Natural killer cell (primary cell): ENCODE measurements around the gene SGF29. TPM values are rescaled to one million over a fixed set of nuclear protein-coding genes. Genes with fewer than 3 reads are reported as not detected.
A peak's percentile ranks its signal among the peaks of the same experiment; 100 is the strongest.
"Not testable (repeated sequence)": the region's sequence is repeated elsewhere in the genome, so short reads cannot be mapped to it uniquely, and the experiment has no call there.

Experiments
- ATAC-seq, 3 donors: fragments of 150-1000 bp in 2 of 3; fragments of 200-7000 bp in 1 of 3; cut with Tn5 transposase; 1 replicate in 1 of 3; 2 replicates in 2 of 3; pipeline ENCODE4 v1.10.0; 2021; ENCODE audit warnings: mild to moderate bottlenecking in 2 of 3, moderate library complexity in 2 of 3
- DNase-seq, 2 donors: peaks; one replicate each; pipeline versions ENCODE4 v3.0.0 to v3.0.0-alpha.2; 2013 to 2021; ENCODE audit warnings: mixed read lengths in 1 of 2
- H3K27ac ChIP-seq: one replicate; pipeline ENCODE4 v1.5.1; 2013; ENCODE audit warnings: mild to moderate bottlenecking, low read length
- H3K27me3 ChIP-seq: one replicate; pipeline ENCODE4 v1.6.1; 2013; ENCODE audit warnings: low read length; ENCODE audit not compliant: control insufficient read depth, insufficient read depth
- H3K36me3 ChIP-seq: one replicate; pipeline ENCODE4 v1.6.1; 2013; ENCODE audit warnings: low read length; ENCODE audit not compliant: control insufficient read depth, insufficient read depth
- H3K4me1 ChIP-seq: one replicate; pipeline ENCODE4 v1.6.1; 2013; ENCODE audit warnings: low read length; ENCODE audit not compliant: control insufficient read depth, insufficient read depth
- H3K4me3 ChIP-seq: one replicate; pipeline ENCODE4 v1.5.1; 2013; ENCODE audit warnings: low read length
- H3K9me3 ChIP-seq: one replicate; pipeline ENCODE4 v1.6.1; 2013; ENCODE audit warnings: low read length; ENCODE audit not compliant: control insufficient read depth, insufficient read depth
- H3K27ac Mint-ChIP-seq, 2 donors: one replicate each; pipeline ENCODE4 v1.8.0; 2022; ENCODE audit warnings: mild to moderate bottlenecking in 2 of 2, mixed read lengths in 2 of 2, moderate library complexity in 1 of 2
- H3K27me3 Mint-ChIP-seq, 2 donors: one replicate each; pipeline ENCODE4 v1.8.0; 2022; ENCODE audit warnings: low read depth in 2 of 2, mixed read lengths in 2 of 2
- H3K36me3 Mint-ChIP-seq: one replicate; pipeline ENCODE4 v1.8.0; 2022; ENCODE audit warnings: mixed read lengths
- H3K4me1 Mint-ChIP-seq, 2 donors: one replicate each; pipeline ENCODE4 v1.8.0; 2022; ENCODE audit warnings: mixed read lengths in 2 of 2
- H3K4me3 Mint-ChIP-seq: one replicate; pipeline ENCODE4 v1.8.0; 2022; ENCODE audit warnings: mild to moderate bottlenecking, moderate library complexity, mixed read lengths
- H3K9me3 Mint-ChIP-seq, 2 donors: one replicate each; pipeline ENCODE4 v1.8.0; 2022; ENCODE audit warnings: mixed read lengths in 2 of 2
- CTCF ChIP-seq: fragments of 200-600 bp; IDR thresholded peaks from one replicate; pipeline ENCODE4 v1.8.0; 2022; ENCODE audit warnings: antibody characterized with exemption
- WGBS: methylation state at CpG from one replicate; pipeline ENCODE4 v1.1.7; 2013; ENCODE audit warnings: missing lambda C conversion rate; ENCODE audit not compliant: insufficient coverage; 5-methylcytosine and 5-hydroxymethylcytosine counted together
- intact Hi-C: fragments of 100-400 bp; cut with micrococcal nuclease; formaldehyde crosslinking; loops from one replicate; pipeline ENCODE4 v1.14.2; 2022
- total RNA-seq, 4 donors: library from RNA; stranded (reverse); fragments of 120-200 nt in 1 of 4; gene quantifications; one replicate each; pipeline versions ENCODE4 v1.2.3 to v1.2.4, GENCODE V29; 2013 to 2022

The SGF29 gene
- total RNA-seq, 3 donors from 2014 or later (not counting 1 experiment from before 2014, with no cell fraction given), result 31.6 to 45.1 (median 43.1) TPM

GRCh38 chr16:28522792-28523191 lies 30.9 kb upstream of the SGF29 start:
- WGBS, result 52% methylated on average over 11 of the region's 11 CpGs

GRCh38 chr16:28524681-28525171 lies 29.0 kb upstream of the SGF29 start:
- no peak for TF ChIP-seq CTCF
- H3K36me3 ChIP-seq, result no peaks in the 10 kb centered on the region
- 80% methylated on average over 6 of the region's 6 CpGs for WGBS
- H3K36me3 Mint-ChIP-seq, result no peaks in the 10 kb centered on the region
- no peak overlapping the region for H3K4me3 Mint-ChIP-seq
- ATAC-seq (no peak), DNase-seq (peak in 1 of 2 donors; percentile 22)
- H3K4me1 ChIP-seq, result no peaks in the 10 kb centered on the region
- intact Hi-C loops, result no loop called here
- no peaks in the 10 kb centered on the region for H3K9me3 ChIP-seq
- no peaks in the 10 kb centered on the region for H3K4me1 Mint-ChIP-seq
- no peak overlapping the region for H3K4me3 ChIP-seq
- no peaks in the 10 kb centered on the region for H3K27me3 ChIP-seq
- H3K9me3 Mint-ChIP-seq, result no peaks in the 10 kb centered on the region
- H3K27ac ChIP-seq, result no peak overlapping the region
- no peak overlapping the region for H3K27ac Mint-ChIP-seq
- H3K27me3 Mint-ChIP-seq, result no peaks in the 10 kb centered on the region

More at GRCh38 chr16:28522792-28523191, 30.9 kb upstream of the SGF29 start:
- ATAC-seq (peak in 1 of 3 donors; percentile 45), DNase-seq (no peak)
- Histone ChIP-seq H3K4me3 (no peak overlapping the region), H3K9me3 (no peaks in the 10 kb centered on the region), H3K27me3 (no peaks in the 10 kb centered on the region), H3K27ac (no peak overlapping the region), H3K4me1 (no peaks in the 10 kb centered on the region), H3K36me3 (no peaks in the 10 kb centered on the region)
- no peaks in the 10 kb centered on the region for H3K27me3 Mint-ChIP-seq
- H3K36me3 Mint-ChIP-seq, result no peaks in the 10 kb centered on the region
- no peak overlapping the region for H3K27ac Mint-ChIP-seq
- no peak overlapping the region for H3K4me3 Mint-ChIP-seq
- no peaks in the 10 kb centered on the region for H3K4me1 Mint-ChIP-seq
- intact Hi-C loops, result no loop called here
- no peak for TF ChIP-seq CTCF
- no peaks in the 10 kb centered on the region for H3K9me3 Mint-ChIP-seq

GRCh38 chr16:28526201-28527099 lies 27.3 kb upstream of the SGF29 start:
- Histone ChIP-seq H3K36me3 (no peaks in the 10 kb centered on the region), H3K4me3 (no peak overlapping the region), H3K9me3 (no peaks in the 10 kb centered on the region), H3K4me1 (no peaks in the 10 kb centered on the region), H3K27ac (no peak overlapping the region), H3K27me3 (no peaks in the 10 kb centered on the region)
- Mint-ChIP-seq H3K36me3 (no peaks in the 10 kb centered on the region), H3K9me3 (no peaks in the 10 kb centered on the region), H3K4me3 (no peak overlapping the region), H3K27ac (no peak overlapping the region), H3K27me3 (no peaks in the 10 kb centered on the region), H3K4me1 (no peaks in the 10 kb centered on the region)
- DNase-seq (no peak), ATAC-seq (no peak)
- WGBS, result 89% methylated on average over 10 of the region's 11 CpGs
- TF ChIP-seq CTCF, result no peak
- intact Hi-C loops, result no loop called here

GRCh38 chr16:28527100-28527785 lies 26.5 kb upstream of the SGF29 start:
- ATAC-seq, H3K4me1 ChIP-seq, H3K27me3 ChIP-seq, H3K27ac Mint-ChIP-seq, H3K9me3 Mint-ChIP-seq, H3K4me1 Mint-ChIP-seq, H3K36me3 Mint-ChIP-seq, H3K36me3 ChIP-seq, H3K27ac ChIP-seq, DNase-seq, H3K4me3 ChIP-seq, H3K9me3 ChIP-seq, intact Hi-C loops, H3K4me3 Mint-ChIP-seq, H3K27me3 Mint-ChIP-seq: not testable (repeated sequence)
- WGBS, result 88% methylated on average over 7 of the region's 7 CpGs
